K562 (cell line): Measurements from ENCODE around the gene TELO2. TPM values are rescaled to one million over a fixed set of nuclear protein-coding genes. Genes with fewer than 3 reads are reported as not detected.

Experiments used
- KAT2B ChIP-seq: IDR thresholded peaks from one replicate; pipeline ENCODE4 v1.6.1; 2012; ENCODE audit warnings: low read depth, mild to moderate bottlenecking, control low read depth, inconsistent platforms, low read length, moderate library complexity
- L3MBTL2 ChIP-seq: fragments of 450-650 bp; IDR thresholded peaks from 2 replicates; pipeline ENCODE4 v1.6.1; 2016; ENCODE audit warnings: mild to moderate bottlenecking, moderate library complexity
- MAFK ChIP-seq: IDR thresholded peaks from 2 replicates; pipeline ENCODE4 v1.6.1; 2011; ENCODE audit warnings: low read length, improper control_type of control experiment
- PURB ChIP-seq: sonication (generic); formaldehyde crosslinking; IDR thresholded peaks from 2 replicates; pipeline ENCODE4 v1.9.0; 2021; ENCODE audit warnings: low read depth, mild to moderate bottlenecking, missing genetic modification reagents
- RFX7 ChIP-seq: fragments of 250-450 bp; sonication (Bioruptor Pico); IDR thresholded peaks from 2 replicates; pipeline ENCODE4 v1.5.1; 2021; ENCODE audit warnings: mild to moderate bottlenecking
- SP1 ChIP-seq: sonication (generic); formaldehyde crosslinking; IDR thresholded peaks from 2 replicates; pipeline ENCODE4 v1.8.1; 2022; ENCODE audit warnings: mild to moderate bottlenecking, missing genetic modification reagents
- ZNF318 ChIP-seq, 2 experiments: fragments of 450-650 bp; IDR thresholded peaks; 2 replicates each; pipeline ENCODE4 v1.6.1; 2016; ENCODE audit warnings: mild to moderate bottlenecking in 2 of 2, borderline replicate concordance in 1 of 2, low read depth in 1 of 2, moderate library complexity in 1 of 2
- ZNF449 ChIP-seq: fragments of 250-450 bp; sonication (Bioruptor Pico); IDR thresholded peaks from 2 replicates; pipeline ENCODE4 v1.8.0; 2022; ENCODE audit warnings: moderate library complexity, mild to moderate bottlenecking, inconsistent platforms
- ZNF639 ChIP-seq, 2 experiments: fragments of 200-800 bp in 1 of 2; sonication (Bioruptor generic) in 1 of 2; sonication (generic) in 1 of 2; formaldehyde crosslinking in 1 of 2; IDR thresholded peaks in 1 of 2; conservative IDR thresholded peaks in 1 of 2; 2 replicates each; pipeline versions ENCODE4 v1.5.0 to v1.6.1; 2016 to 2020; ENCODE audit warnings: missing compliant biosample characterization in 1 of 2, missing genetic modification characterization in 1 of 2, missing genetic modification reagents in 1 of 2
- polyA plus RNA-seq, 8 experiments: library from polyadenylated mRNA; depleted of rRNA in 4 of 8; stranded (reverse) in 5 of 8; unstranded in 3 of 8; fragments of >200 nt; fragmentation: Nextera tagmentation in 2 of 8; fragmentation: Illumina TruSeq in 1 of 8; extraction: Ambion mirVana in 2 of 8; extraction: Trizol in 1 of 8; gene quantifications; 2 replicates each; pipeline versions ENCODE4 v1.2.1 to v1.2.3, GENCODE V29; 2011 to 2014; ENCODE audit warnings: inconsistent platforms in 1 of 8, missing spikeins in 1 of 8
- total RNA-seq, 7 experiments: library from RNA; depleted of rRNA in 6 of 7; stranded (reverse); fragments of >200 nt in 6 of 7; fragmentation: Illumina TruSeq in 2 of 7; extraction: Trizol in 2 of 7; gene quantifications; 2 replicates each; pipeline versions ENCODE4 v1.2.1 to v1.2.3, GENCODE V29; 2011 to 2021; ENCODE audit warnings: low replicate concordance in 1 of 7
- TF ChIP-seq, protein P1 (sequence below): sonication (generic); formaldehyde crosslinking; IDR thresholded peaks from 2 replicates; pipeline ENCODE4 v1.8.1; 2023; ENCODE audit warnings: mild to moderate bottlenecking, missing genetic modification reagents

TELO2 gene
- total and polyA plus RNA-seq, 9 of the 15 experiments (the other 6 are each of a cell fraction or from before 2014, with no cell fraction given): 0.51 to 91.8 (median 14.5) TPM

- TF ChIP-seq, protein P1, sequence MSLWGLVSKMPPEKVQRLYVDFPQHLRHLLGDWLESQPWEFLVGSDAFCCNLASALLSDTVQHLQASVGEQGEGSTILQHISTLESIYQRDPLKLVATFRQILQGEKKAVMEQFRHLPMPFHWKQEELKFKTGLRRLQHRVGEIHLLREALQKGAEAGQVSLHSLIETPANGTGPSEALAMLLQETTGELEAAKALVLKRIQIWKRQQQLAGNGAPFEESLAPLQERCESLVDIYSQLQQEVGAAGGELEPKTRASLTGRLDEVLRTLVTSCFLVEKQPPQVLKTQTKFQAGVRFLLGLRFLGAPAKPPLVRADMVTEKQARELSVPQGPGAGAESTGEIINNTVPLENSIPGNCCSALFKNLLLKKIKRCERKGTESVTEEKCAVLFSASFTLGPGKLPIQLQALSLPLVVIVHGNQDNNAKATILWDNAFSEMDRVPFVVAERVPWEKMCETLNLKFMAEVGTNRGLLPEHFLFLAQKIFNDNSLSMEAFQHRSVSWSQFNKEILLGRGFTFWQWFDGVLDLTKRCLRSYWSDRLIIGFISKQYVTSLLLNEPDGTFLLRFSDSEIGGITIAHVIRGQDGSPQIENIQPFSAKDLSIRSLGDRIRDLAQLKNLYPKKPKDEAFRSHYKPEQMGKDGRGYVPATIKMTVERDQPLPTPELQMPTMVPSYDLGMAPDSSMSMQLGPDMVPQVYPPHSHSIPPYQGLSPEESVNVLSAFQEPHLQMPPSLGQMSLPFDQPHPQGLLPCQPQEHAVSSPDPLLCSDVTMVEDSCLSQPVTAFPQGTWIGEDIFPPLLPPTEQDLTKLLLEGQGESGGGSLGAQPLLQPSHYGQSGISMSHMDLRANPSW (CRISPR knock-in tag): no peak; the same call in 1 of the 2 replicates
- peak; percentile 60 for TF ChIP-seq SP1
- TF ChIP-seq PURB (CRISPR knock-in tag): no peak
- TF ChIP-seq RFX7 (CRISPR knock-in tag): no peak
- peak in 1 of 2 experiments; percentile 67; a peak in 2 of 4 replicates for TF ChIP-seq ZNF639 (CRISPR knock-in tag; conservative IDR thresholded peaks at IDR 0.05 in 1 of 2, IDR thresholded peaks at IDR 0.05 in 1 of 2)
- TF ChIP-seq ZNF318 (IDR thresholded peaks at IDR 0.05; ENCODE audit: borderline replicate concordance in 1 of 2, low read depth in 1 of 2): no peak
- TF ChIP-seq ZNF449 (CRISPR knock-in tag): no peak
- TF ChIP-seq L3MBTL2: peak; percentile 96
- no peak for TF ChIP-seq MAFK
- no peak for TF ChIP-seq KAT2B
Observed at GRCh38 chr16:1492923-1493745, at the start of gene TELO2 (continued).
